CD4-positive, alpha-beta T cell treated with Interleukin-15 for 4 hours (primary cell): ENCODE data around the gene QRSL1.
"Not testable (repeated sequence)": the region's sequence is repeated elsewhere in the genome, so short reads cannot be mapped to it uniquely, and the experiment has no call there.

ENCODE experiments used
- DNase-seq: peaks from one replicate; pipeline ENCODE4 v3.0.0-alpha.2; 2020; ENCODE audit warnings: low spot score

The QRSL1 gene

DNA sequence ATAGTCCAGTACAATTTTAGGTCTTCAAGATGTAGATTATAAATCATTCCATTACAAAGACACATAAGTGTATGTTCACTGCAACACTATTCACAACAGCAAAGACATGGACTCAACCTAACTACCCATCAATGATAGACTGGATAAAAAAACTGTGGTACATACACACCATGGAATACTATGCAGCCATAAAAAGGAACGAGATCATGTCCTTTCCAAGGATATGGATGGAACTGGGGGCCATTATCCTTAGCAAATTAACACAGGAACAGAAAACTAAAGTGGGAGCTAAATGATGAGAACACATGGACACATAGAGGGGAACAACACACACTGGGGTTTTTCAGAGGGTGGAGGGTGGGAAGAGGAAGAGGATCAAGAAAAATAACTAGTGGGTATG lies 6.3 kb upstream of the QRSL1 start:
- no peak for DNase-seq

DNA sequence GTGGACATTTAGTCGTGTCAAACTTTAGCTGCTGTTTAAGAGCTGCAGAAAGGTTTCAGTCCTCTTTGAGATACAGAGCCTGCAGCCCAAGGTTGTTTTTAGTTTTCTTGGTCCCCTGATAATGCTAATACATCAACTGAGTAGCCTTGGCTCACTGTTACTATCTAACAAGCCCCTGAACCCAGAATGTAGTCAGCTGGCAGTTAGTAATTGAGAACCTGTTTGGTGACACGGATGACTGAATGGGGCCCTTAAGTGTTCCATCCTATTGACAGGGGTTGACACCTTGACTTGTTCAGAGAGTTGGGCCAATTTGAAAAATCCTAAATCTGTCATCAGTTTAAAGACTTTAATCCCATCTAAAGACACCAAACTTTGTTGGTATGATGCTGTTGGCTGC lies 2.9 kb upstream of the QRSL1 start:
- DNase-seq, result no peak

DNA sequence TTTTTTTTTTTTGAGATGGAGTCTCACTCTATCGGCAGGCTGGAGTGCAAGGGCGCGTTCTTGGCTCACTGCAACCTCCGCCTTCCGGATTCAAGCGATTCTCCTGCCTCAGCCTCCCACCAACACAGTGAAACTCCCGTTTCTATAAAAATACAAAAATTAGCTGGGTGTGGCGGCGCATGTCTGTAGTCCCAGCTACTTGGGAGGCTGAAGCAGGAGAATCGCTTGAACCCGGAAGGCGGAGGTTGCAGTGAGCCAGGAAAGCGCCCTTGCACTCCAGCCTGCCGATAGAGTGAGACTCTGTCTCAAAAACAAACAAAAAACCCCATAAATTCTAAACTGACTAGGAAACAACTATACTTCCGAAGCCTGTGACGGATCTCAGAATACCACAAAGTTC lies 1.6 kb upstream of the QRSL1 start:
- DNase-seq, result not testable (repeated sequence)

DNA sequence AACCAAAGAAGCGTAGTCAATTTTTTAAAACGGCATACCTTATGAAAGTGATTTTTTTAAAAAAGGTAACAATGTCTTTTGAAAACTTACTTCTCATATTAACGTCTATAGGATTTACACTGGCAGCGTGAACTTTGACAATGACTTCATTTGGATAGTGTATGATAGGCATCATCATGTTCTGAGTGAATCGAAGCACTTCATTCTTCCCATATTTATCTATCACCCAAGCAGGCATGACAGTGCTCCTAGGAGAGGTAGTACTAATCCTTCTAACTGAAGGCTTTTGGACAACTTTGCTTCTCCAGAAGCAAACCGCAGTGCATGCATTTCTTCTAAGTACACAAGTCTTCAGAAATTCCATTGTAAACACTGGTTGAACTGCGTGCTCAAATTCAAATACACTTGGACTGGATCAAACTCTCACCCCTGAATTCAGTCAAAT lies 698 bp upstream of the QRSL1 start:
- no peak for DNase-seq

DNA sequence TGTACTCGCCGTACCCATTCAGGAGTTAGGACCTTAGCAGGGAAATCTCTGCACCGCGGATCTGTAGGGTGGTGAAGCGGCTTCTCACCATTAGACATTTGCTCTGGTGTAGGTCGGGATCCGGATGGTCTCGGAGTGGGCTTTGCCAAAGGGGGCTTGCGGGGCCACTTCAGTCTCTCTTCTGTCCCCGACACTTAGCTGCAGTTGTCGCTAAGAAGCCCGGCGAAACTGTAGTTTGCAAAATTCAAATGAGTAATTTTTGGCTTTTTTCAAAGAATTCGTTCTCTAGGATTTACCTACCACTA lies 433 bp downstream of the QRSL1 start:
- DNase-seq, result no peak

DNA sequence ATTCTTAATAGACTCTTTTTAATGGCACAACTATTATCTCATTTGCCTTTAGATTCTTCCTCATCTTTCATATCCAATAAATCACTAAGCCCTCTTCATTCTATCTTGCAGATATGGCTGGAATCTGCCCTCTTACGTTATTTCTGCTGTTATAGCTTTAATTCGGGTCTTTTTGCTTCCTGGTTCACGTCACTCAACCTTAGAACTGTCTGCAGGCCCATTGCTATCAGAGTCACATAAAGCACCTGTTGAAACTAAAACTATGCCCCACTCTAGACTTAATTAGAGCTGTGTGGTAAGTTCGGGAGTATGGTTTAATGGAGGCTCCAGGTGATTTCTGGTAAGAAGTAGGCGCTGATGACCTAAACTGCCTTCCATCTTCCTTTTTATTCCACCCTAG lies 988 bp downstream of the QRSL1 start:
- no peak for DNase-seq

DNA sequence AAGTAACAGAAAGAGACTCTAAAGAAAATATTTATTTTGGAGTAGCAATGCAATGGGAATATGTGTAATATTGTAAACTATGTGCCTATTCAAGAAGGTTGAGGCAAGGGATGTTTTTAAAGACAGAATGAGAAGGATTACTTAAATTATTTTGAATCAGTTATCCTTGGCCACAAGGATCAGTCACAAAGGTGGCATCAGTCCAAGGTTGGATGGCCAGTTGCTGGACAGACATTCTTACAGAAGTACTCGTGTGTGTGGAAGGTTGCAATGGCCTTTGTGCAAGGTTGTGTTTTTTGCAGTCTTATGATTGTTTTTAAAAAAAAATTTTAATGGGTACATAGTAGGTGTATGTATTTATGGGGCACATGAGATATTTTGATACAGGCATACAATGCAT lies 2.0 kb downstream of the QRSL1 start:
- no peak for DNase-seq

DNA sequence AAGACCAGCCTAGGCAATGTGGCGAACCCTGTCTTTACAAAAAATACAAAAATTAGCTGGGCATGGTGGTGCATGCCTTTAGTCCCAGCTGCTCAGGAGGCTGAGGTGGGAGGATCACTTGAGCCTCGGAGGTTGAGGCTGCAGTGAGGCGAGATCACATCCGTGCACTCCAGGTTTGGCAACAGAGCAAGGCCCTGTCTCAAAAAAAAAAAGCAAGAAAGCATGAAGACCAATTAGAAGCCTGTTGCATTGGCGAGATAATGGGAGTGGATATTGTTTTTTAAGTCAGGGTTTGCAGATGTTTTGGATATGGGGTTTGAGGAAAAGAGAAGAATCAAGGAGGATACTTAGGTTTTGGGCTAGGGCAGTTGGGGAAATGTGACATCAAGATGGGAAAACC lies 5.2 kb downstream of the QRSL1 start:
- DNase-seq, result no peak

DNA sequence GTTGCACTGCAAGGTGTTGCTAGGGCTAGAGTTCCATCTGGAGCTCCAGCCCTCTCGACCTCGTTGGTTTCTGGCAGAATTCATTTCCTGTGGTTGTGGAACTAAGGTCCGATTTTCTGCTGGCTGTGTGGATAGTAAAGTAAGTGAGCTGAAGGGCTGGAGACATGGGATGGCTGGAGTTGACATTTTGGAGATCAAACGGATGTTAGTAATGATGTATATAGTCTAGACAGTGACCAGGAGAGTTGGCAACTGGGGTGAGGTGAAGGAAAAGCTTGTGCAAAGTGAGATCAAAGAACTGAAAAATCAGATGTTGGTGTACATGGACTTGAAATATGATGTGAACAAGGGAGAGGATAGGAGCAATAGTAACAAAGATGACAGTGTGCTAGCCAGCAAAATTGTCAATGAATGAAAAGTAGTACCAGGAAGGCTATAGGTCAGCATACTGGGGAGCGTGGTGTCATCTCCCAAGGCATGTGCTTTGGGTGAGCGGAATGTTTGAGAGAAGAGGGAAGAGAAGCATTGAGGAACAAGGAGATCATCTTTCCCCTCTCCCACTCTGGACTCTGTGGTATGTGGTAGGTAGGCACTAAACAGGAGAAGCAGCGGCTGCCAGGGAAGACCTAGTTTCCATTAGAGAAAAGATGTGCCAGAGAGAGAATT lies 7.8 kb downstream of the QRSL1 start:
- no peak for DNase-seq

DNA sequence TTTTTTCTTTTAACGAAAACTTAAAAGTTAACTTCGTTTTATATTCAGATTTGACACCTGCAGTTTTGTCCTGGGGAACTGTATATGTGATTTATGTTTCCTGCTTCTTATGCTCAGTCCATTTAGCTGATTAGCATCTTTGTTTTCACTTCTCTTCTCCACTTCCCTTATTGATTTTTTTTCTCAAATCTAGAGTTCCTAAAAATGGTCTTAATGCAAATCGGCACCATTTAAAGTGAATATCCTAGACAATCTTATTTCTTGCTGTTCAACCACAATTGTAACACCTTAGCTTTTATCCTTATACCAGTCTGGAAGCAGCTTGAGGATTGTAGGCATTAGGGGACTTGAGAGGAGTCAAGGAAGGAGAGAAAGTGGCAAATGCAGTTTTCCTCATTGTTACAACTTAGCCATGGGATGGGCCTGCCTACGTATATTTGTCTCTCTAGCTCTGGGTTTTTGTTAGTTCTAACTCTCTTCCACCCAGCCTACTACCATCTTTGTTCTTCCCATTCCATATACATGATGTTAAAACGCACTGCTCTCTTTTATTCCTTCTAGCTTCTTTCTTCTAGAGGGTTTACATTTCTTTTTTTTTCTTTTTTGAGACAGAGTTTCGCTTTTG lies 8.5 kb downstream of the QRSL1 start:
- no peak for DNase-seq

DNA sequence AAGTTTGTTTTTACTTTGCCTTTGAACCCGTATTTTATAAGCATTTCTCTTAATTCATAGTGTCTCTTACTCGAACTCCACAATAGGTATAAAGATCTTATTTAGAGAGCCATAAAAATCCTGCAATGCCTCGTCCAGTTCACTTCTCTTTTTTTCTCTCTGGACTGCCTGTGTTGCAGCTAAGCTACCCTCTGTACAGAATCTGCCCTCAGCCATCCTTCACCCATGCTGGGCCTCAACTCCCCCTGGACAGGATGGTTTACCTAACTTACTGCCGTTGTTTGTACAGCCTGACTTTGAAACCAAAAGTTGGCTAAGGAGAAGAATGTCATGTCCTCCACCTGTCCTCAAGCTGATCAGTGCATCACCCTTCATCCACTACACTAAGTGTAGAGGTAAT lies 10.4 kb downstream of the QRSL1 start:
- no peak for DNase-seq

DNA sequence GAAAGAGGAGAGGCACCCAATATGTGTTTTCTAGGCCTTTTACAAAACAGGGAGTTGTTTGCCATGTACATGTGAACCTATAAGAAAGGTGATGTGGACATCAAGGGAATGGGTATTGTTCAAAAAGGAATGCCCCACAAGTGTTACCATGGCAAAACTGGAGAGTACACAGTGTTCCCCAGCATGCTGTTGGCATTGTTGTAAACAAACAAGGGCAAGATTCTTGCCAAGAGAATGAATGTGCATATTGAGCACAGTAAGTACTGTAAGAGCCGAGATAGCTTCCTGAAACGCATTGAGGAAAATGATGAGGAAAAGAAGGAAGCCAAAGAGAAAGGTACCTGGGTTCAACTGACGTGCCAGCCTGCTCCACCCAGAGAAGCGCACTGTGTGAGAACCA lies 13.1 kb downstream of the QRSL1 start:
- no peak for DNase-seq

DNA sequence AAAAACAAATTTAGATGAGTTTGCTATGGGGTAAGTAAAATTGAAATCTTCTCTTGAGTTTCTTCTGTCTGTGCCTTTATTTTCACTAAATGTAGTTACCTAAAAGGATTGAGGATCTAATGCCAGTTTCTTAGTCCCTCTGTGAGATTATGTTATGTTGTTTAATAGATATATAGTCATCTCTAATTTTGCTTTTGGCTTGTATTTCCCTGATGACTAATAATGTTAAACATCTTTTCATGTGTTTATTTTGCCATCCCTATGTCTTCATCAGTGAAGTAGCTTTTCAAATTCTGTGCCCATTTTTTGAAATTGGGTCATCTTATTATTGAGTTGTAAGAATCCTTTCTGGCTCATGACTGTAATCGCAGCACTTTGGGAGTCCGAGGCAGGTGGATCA lies 13.7 kb downstream of the QRSL1 start:
- no peak for DNase-seq

DNA sequence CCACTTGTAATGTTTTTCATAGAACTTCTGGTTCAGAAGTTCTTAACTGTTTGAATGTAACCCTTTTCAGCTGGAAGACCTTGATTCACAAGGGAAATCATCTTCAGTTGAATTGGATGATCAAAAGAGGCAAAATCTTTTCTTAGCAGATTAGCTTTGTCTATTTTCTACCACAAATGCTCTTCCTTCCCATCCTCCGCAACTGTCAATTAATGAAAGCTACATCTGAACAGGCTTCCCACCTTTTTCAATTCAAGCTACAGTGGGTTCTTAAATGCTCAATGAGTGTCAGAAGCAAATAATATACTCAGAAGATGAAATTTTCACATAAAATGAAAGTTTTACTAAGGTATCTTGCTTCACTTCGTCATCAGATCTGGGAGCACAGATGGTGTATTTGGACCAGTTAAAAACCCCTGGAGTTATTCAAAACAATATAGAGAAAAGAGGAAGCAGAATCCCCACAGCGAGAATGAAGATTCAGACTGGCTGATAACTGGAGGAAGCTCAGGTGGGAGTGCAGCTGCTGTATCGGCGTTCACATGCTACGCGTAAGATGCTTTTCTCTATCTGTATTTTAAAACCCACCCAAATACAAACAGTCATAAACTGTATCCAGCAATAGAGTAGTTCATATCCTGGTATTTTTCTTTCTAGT lies 19.4 kb downstream of the QRSL1 start:
- DNase-seq, result no peak

DNA sequence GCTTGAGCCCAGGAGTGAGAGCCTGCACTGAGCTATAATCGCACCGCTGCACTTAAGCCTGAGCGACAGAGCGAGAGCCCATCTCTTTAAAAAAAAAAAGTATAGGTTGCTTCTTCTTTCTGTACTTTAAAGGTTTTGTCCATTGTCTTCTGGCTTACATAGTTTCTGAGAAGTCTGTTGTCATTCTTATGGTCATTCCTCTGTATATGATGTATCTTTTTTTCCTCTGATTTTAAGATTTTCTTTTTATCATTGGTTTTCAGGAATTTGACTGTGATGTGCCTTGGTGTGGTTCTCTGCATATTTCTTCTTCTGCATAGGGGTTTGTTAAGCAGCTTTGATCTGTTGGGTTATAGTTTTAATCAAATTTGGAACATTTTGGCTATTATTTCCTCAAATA lies 29.1 kb downstream of the QRSL1 start:
- no peak for DNase-seq

DNA sequence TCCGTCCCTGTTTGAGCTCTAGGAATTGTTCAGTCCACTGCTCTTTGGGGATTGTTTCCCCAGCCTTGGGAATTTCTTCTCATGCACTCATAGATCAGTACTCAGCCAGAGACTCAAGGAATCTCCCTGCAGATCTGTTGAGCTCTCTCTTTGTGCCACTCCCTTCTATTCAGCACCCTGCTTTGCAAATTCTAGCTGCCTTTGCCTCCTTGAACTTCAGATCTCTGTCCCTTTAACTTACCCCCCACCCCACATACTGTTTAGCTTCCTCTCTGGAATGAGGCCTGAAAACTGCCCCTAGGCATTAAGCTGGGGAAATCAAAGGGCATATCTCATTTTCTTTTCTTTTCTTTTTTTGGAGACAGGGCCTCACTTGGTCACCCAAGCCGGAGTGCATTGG lies 30.5 kb downstream of the QRSL1 start:
- no peak for DNase-seq

DNA sequence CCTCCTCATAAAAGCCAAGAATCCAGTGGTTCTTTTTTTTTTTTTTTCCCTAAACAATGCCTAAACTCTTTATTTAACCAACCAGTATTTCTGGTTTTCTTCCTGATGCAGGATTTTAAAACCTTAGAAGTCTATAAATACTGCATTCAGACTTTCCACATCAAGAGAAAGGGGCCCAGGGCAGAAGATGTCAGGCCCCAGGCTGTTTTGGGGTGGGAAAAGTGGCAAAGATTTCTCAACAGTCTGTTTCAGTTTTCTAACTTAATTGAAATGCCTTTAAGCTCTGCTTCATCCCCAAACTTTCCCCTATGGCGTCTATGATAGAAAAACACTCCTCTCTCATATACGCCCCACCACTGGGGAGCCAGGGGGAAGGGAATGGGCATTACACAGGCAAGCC lies 33.1 kb downstream of the QRSL1 start:
- DNase-seq, result no peak

DNA sequence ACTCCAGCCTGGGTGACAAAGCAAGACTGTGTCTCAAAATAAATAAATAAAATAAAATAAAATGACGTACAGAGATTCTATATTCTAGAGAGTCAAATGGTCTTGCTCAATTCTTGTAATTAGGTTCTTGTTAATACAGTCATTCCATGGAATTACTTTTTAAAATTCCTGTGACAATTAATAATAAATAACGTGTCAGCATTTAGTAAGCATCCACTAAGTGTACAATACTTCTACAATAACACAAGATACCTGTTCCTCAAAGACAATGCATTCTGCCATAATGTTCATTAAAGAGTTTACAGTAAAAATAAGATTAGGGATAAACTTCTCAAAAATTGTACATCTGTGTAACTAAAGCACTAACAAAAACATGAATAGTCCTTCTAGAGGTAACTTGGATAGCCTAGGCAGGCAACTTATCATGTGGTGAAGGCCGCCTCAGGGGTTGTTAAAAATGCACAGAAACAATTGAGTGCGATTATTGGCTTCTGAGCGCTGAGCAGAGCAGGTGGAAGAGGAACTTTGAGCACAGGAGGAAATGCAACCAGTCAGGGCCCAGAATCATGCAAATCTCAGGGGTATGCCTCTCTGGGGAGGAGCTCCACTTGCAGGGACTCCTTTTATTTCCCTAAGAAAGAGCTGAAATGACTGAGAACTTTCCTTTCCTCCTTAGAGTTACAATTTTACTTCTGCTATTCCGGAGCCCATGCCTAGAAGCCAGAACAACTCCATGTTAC lies 37.1 kb downstream of the QRSL1 start:
- no peak for DNase-seq

DNA sequence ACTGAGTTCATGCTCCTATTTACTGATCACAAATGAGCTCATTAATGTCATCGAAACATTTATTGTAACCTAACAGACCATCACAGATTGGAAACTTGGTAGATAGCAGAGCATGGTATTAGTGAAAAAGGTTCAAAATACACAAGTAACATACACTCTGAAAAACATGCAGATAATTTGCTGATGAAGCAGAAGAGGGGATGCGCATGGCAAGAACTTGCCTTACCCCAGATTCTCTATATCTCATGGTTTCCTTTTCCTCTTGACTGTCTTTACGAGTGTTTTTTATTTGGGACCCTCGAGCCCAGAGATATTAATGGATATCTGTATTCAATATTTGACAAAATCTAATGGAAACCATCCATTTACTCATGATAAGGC lies 37.6 kb downstream of the QRSL1 start:
- DNase-seq, result no peak

DNA sequence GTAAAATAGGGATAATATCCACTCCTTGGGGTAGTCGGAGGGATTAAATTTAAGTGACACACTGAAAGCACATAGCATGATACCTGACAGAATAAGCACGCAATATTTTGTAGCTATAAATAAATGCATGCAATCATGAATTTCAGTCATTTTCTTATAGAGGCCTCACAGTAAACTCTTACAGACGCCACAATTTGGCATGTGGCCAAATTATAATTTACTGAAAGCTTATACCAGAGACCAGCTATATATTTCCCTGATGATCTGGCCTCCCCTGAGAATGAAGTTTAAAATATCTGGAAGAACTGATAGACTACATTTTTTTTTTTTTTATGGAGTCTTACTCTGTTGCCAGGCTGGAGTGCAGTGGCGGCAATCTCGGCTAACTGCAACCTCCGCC lies 40.9 kb downstream of the QRSL1 start:
- no peak for DNase-seq

DNA sequence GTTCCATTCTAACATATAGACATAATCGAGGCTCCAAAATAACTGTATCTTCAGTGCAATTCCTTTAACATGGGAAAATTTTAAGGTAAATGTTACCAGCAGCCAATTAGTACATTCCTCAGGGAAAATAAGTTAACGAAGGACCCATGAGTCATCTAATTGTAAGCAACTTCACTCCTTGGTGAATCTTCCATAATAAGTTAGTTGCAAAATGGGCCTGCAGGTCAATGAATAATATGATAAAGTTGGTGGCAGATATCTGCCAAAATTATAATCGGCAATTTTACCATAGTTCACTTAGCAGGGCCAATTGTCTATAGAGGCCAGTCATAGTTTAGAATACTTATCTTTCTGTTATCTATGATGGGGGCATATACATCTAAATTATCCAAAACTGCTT lies 42.3 kb downstream of the QRSL1 start:
- DNase-seq, result no peak

DNA sequence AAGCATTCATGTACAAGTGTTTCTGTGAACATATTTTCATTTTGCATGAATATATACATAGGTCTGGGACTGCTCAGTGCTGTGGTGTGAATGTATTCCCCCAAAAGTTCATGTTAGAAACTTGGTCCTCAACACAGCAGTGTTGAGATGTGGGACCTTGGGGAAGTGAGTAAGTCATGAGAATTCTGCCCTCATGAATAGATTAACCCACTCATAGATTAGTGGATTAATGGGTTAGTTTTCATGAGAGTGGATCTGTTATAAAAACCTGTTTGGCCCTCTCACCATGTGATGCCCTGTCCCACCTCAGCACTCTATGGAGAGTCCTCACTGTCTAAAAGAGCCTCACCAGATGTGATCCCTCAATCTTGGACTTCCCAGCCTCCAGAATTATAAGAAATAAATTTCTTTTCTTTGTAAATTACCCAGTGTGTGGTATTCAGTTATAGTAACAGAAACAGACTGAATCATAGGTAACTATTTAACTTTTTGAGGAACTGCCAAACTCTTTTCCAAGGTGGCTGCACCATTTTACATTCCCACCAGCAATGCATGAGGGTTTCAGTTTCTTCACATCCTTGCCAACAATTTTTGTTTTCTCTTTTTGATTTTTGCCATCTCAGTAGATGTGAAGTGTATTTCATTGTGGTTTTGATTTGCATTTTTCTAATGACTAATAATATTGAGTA lies 45.3 kb downstream of the QRSL1 start:
- DNase-seq, result no peak

DNA sequence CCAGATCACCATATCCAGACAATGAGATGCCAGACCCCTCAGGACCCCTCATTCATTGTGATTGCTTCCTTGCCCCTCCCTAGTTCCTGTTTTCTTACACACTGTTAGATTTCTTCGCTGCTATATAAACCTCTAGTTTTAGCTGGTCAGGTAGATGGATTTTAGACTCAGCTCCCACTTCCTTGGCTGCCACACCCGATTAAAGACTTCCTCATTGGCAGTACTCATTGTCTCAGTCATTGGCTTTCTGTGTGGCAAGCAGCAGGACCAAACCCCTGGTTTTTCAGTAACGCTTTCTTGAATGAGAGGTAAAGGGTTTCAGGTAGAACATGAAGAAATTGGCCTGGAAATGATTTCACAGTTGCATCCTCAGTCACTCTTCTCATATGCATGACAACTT lies 47.9 kb downstream of the QRSL1 start:
- no peak for DNase-seq
